HL-60 (cell line): Measurements from ENCODE around the gene KIAA1755.

Experiments
- CTCF ChIP-seq: IDR thresholded peaks from one replicate; pipeline ENCODE4 v1.5.1; 2011; ENCODE audit warnings: low read length, control low read depth, inconsistent platforms; ENCODE audit not compliant: insufficient read depth
- POLR2AphosphoS5 ChIP-seq: IDR thresholded peaks from 2 replicates; pipeline ENCODE4 v1.6.1; 2012; ENCODE audit warnings: low read depth
- SPI1 ChIP-seq: IDR thresholded peaks from 2 replicates; pipeline ENCODE4 v1.6.1; 2012; ENCODE audit warnings: low read depth, mild to moderate bottlenecking, borderline replicate concordance
- TF ChIP-seq, protein P1 (sequence below): IDR thresholded peaks from 2 replicates; pipeline ENCODE4 v1.6.1; 2012; ENCODE audit warnings: low read depth; ENCODE audit not compliant: insufficient replicate concordance

DNA sequence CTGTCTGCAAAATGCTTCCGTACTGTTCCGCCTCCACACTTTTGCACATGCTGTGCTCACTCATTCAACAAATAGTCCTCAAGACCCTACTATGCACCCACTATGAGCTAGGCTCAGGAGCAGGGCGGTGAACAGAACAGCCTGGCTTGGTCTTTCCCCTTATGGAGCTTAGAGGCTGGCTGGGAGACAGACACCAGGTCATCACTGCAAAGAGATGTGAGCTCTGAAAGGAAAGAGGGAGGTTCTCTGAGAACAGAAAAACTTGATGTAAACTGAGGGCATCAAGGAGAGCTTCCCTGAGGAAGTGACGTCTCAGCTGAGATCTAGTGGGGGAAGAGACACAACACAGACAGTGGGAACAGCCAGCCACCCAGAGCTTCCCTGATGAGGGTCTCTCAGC, 64.5 kb downstream of the KIAA1755 start:
- TF ChIP-seq, protein P1, sequence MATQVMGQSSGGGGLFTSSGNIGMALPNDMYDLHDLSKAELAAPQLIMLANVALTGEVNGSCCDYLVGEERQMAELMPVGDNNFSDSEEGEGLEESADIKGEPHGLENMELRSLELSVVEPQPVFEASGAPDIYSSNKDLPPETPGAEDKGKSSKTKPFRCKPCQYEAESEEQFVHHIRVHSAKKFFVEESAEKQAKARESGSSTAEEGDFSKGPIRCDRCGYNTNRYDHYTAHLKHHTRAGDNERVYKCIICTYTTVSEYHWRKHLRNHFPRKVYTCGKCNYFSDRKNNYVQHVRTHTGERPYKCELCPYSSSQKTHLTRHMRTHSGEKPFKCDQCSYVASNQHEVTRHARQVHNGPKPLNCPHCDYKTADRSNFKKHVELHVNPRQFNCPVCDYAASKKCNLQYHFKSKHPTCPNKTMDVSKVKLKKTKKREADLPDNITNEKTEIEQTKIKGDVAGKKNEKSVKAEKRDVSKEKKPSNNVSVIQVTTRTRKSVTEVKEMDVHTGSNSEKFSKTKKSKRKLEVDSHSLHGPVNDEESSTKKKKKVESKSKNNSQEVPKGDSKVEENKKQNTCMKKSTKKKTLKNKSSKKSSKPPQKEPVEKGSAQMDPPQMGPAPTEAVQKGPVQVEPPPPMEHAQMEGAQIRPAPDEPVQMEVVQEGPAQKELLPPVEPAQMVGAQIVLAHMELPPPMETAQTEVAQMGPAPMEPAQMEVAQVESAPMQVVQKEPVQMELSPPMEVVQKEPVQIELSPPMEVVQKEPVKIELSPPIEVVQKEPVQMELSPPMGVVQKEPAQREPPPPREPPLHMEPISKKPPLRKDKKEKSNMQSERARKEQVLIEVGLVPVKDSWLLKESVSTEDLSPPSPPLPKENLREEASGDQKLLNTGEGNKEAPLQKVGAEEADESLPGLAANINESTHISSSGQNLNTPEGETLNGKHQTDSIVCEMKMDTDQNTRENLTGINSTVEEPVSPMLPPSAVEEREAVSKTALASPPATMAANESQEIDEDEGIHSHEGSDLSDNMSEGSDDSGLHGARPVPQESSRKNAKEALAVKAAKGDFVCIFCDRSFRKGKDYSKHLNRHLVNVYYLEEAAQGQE: no peak
- TF ChIP-seq CTCF: no peak
- TF ChIP-seq SPI1: 0 out of 2 replicates have a peak, but pooled peaks have one; percentile 4
- no peak for TF ChIP-seq POLR2AphosphoS5
